K562 (cell line): ENCODE results near the gene SYTL2. TPM values are rescaled to one million over a fixed set of nuclear protein-coding genes. Genes with fewer than 3 reads are reported as not detected.

Source experiments
- ATAC-seq: fragments of 200-7000 bp; cut with Tn5 transposase; 3 replicates; pipeline ENCODE4 v1.9.1; 2020; ENCODE audit warnings: moderate library complexity
- BruUV-seq: library from RNA; stranded (reverse); fragments of 400-500 nt; replicated peaks from 2 replicates; lab custom pipeline; 2021; lab: Mats Ljungman, UMichigan
- CTCF ChIA-PET: fragments of 300-600 bp; formaldehyde crosslinking; extraction: SDS; loops from one replicate; lab custom pipeline; 2021; ENCODE audit warnings: low intra/inter-chr PET ratio; lab: Yijun Ruan, JAX
- POLR2A ChIA-PET: fragments of 300-600, 350-650 bp; sonication (Branson Sonifier 250); formaldehyde crosslinking; extraction: SDS; loops from one replicate; lab custom pipeline; 2021; ENCODE audit warnings: antibody characterized with exemption, inconsistent platforms; lab: Yijun Ruan, JAX
- DNase-seq, 4 experiments: peaks; one replicate each; pipeline versions ENCODE4 v3.0.0 to v3.0.0-alpha.2; 2011 to 2018; ENCODE audit warnings: low spot score in 3 of 4, mixed read lengths in 3 of 4; ENCODE audit errors: extremely low read depth in 1 of 4
- FAIRE-seq: peaks from 2 replicates; lab custom pipeline; 2011; peaks lifted over from hg19 to GRCh38; lab: Jason Lieb, UNC
- H2AFZ ChIP-seq: 2 replicates; pipeline ENCODE4 v1.6.0; 2011; ENCODE audit warnings: low read depth, low read length, control low read depth, inconsistent platforms
- H3K27ac ChIP-seq: fragments of 200-600 bp; 3 replicates; pipeline ENCODE4 v1.8.0; 2011; ENCODE audit warnings: low read depth, mild to moderate bottlenecking, control low read depth, inconsistent platforms, low read length, moderate library complexity, mixed read lengths; ENCODE audit errors: extremely low read depth
- H3K27me3 ChIP-seq, 2 experiments: fragments of 300-600 bp in 1 of 2; 2 replicates in 1 of 2; 3 replicates in 1 of 2; pipeline versions ENCODE4 v1.6.0 to v1.8.0; 2011; ENCODE audit warnings: inconsistent platforms in 2 of 2, low read length in 2 of 2, mild to moderate bottlenecking in 1 of 2, mixed read lengths in 1 of 2, moderate library complexity in 1 of 2; ENCODE audit not compliant: control insufficient read depth in 2 of 2, insufficient read depth in 2 of 2
- H3K36me3 ChIP-seq: fragments of 300-600 bp; 3 replicates; pipeline ENCODE4 v1.8.0; 2011; ENCODE audit warnings: mild to moderate bottlenecking, low read length, inconsistent platforms; ENCODE audit not compliant: control insufficient read depth, insufficient read depth
- H3K4me1 ChIP-seq, 2 experiments: fragments of 200-600 bp in 1 of 2; replicated peaks in 1 of 2; 2 replicates in 1 of 2; 3 replicates in 1 of 2; pipeline versions ENCODE4 v1.5.1 to v1.8.0; 2011; ENCODE audit warnings: inconsistent platforms in 2 of 2, low read length in 2 of 2, mild to moderate bottlenecking in 1 of 2, mixed read lengths in 1 of 2, moderate library complexity in 1 of 2; ENCODE audit not compliant: control insufficient read depth in 2 of 2, insufficient read depth in 2 of 2
- H3K4me2 ChIP-seq: 2 replicates; pipeline ENCODE4 v1.6.1; 2011; ENCODE audit warnings: low read length, control low read depth, inconsistent platforms, mixed read lengths; ENCODE audit not compliant: insufficient read depth
- H3K4me3 ChIP-seq: fragments of 200-600 bp; sonication (generic), shearing (Covaris generic); 2 replicates; pipeline ENCODE4 v1.5.1; 2016; ENCODE audit warnings: control low read depth, inconsistent platforms
- H3K79me2 ChIP-seq: fragments of 200-600 bp; 3 replicates; pipeline ENCODE4 v1.8.0; 2011; ENCODE audit warnings: low read length, inconsistent platforms; ENCODE audit not compliant: control insufficient read depth, insufficient read depth
- H3K9ac ChIP-seq, 2 experiments: 2 replicates each; pipeline versions ENCODE4 v1.6.0 to v1.6.1; 2011; ENCODE audit warnings: low read depth in 2 of 2, low read length in 2 of 2, control low read depth in 1 of 2, inconsistent platforms in 1 of 2, mild to moderate bottlenecking in 1 of 2, mixed read lengths in 1 of 2; ENCODE audit not compliant: insufficient read depth in 1 of 2
- H3K9me1 ChIP-seq: one replicate; pipeline ENCODE4 v1.6.0; 2011; ENCODE audit warnings: inconsistent platforms, mild to moderate bottlenecking, low read length, moderate library complexity; ENCODE audit not compliant: control insufficient read depth, insufficient read depth
- H3K9me3 ChIP-seq: replicated peaks from 2 replicates; pipeline ENCODE4 v1.5.1; 2011; ENCODE audit warnings: low read depth, low read length, inconsistent platforms; ENCODE audit not compliant: control insufficient read depth, insufficient read depth
- H4K20me1 ChIP-seq: replicated peaks from 2 replicates; pipeline ENCODE4 v1.6.1; 2011; ENCODE audit warnings: low read length, inconsistent platforms, mixed read lengths; ENCODE audit not compliant: control insufficient read depth, insufficient read depth
- ATF7 ChIP-seq: fragments of 450-650 bp; IDR thresholded peaks from 2 replicates; pipeline ENCODE4 v1.7.1; 2014; ENCODE audit warnings: mild to moderate bottlenecking, moderate library complexity
- BCL6 ChIP-seq: fragments of 250-450 bp; sonication (Bioruptor Pico); IDR thresholded peaks from 2 replicates; pipeline ENCODE4 v1.4.0; 2020
- BHLHE40 ChIP-seq: IDR thresholded peaks from 2 replicates; pipeline ENCODE4 v1.6.1; 2011; ENCODE audit warnings: low read length, improper control_type of control experiment
- CTBP1 ChIP-seq: fragments of 450-650 bp; IDR thresholded peaks from 2 replicates; pipeline ENCODE4 v1.6.1; 2016; ENCODE audit warnings: borderline replicate concordance
- ERF ChIP-seq: fragments of 450-650 bp; formaldehyde crosslinking; IDR thresholded peaks from 2 replicates; pipeline ENCODE4 v1.4.0; 2020; ENCODE audit warnings: mild to moderate bottlenecking, mixed read lengths
- GTF3C2 ChIP-seq: IDR thresholded peaks from 3 replicates; pipeline ENCODE4 v1.6.1; 2011; ENCODE audit warnings: borderline replicate concordance, mild to moderate bottlenecking, moderate library complexity; ENCODE audit not compliant: insufficient read length; ENCODE audit errors: extremely low read depth
- JUND ChIP-seq, 2 experiments: IDR thresholded peaks; 2 replicates in 1 of 2; 3 replicates in 1 of 2; pipeline ENCODE4 v1.6.1; 2011; ENCODE audit warnings: borderline replicate concordance in 2 of 2, low read depth in 2 of 2, low read length in 2 of 2, improper control_type of control experiment in 1 of 2, missing biosample characterization in 1 of 2, missing genetic modification characterization in 1 of 2, missing genetic modification reagents in 1 of 2
- MEIS2 ChIP-seq: fragments of 450-650 bp; IDR thresholded peaks from 2 replicates; pipeline ENCODE4 v1.6.1; 2014; ENCODE audit warnings: mild to moderate bottlenecking; ENCODE audit not compliant: partially characterized antibody
- NCOR1 ChIP-seq: fragments of 450-650 bp; IDR thresholded peaks from 2 replicates; pipeline ENCODE4 v1.6.1; 2016; ENCODE audit warnings: mild to moderate bottlenecking, moderate library complexity
- NR2F6 ChIP-seq: fragments of 450-650 bp; formaldehyde crosslinking; IDR thresholded peaks from 2 replicates; pipeline ENCODE4 v1.4.0; 2020; ENCODE audit warnings: mild to moderate bottlenecking
- POLR2AphosphoS5 ChIP-seq: IDR thresholded peaks from 2 replicates; pipeline ENCODE4 v1.6.1; 2011; ENCODE audit warnings: mild to moderate bottlenecking, low read depth, low read length, moderate library complexity; ENCODE audit not compliant: control insufficient read depth, insufficient read depth
- PREB ChIP-seq: sonication (generic); formaldehyde crosslinking; IDR thresholded peaks from 2 replicates; pipeline ENCODE4 v1.8.1; 2023; ENCODE audit warnings: mild to moderate bottlenecking, missing genetic modification reagents
- SMARCE1 ChIP-seq: fragments of 450-650 bp; IDR thresholded peaks from 2 replicates; pipeline ENCODE4 v1.7.1; 2016; ENCODE audit warnings: mild to moderate bottlenecking
- SREBF2 ChIP-seq: sonication (generic); formaldehyde crosslinking; IDR thresholded peaks from 2 replicates; pipeline ENCODE4 v1.4.0; 2020; ENCODE audit warnings: mild to moderate bottlenecking, missing genetic modification reagents
- TAF15 ChIP-seq: fragments of 200-400 bp; formaldehyde crosslinking; IDR thresholded peaks from 2 replicates; pipeline ENCODE4 v1.6.1; 2017; ENCODE audit warnings: mild to moderate bottlenecking, low read depth, low read length, moderate library complexity
- TAF9B ChIP-seq: fragments of 450-650 bp; IDR thresholded peaks from 2 replicates; pipeline ENCODE4 v1.6.1; 2018; ENCODE audit warnings: mild to moderate bottlenecking; ENCODE audit not compliant: partially characterized antibody
- TRIM25 ChIP-seq: fragments of 450-650 bp; IDR thresholded peaks from 2 replicates; pipeline ENCODE4 v1.7.0; 2016; ENCODE audit warnings: borderline replicate concordance
- ZNF778 ChIP-seq: fragments of 450-650 bp; formaldehyde crosslinking; IDR thresholded peaks from 2 replicates; pipeline ENCODE4 v1.4.0; 2020; ENCODE audit warnings: mild to moderate bottlenecking, moderate library complexity
- ZSCAN32 ChIP-seq: fragments of 450-650 bp; formaldehyde crosslinking; IDR thresholded peaks from 2 replicates; pipeline ENCODE4 v1.4.0; 2020; ENCODE audit warnings: mild to moderate bottlenecking, moderate library complexity
- WGBS: fragments of 100-300 bp; shearing (Covaris generic); methylation state at CpG from one replicate; pipeline ENCODE4 v1.1.6; 2016; ENCODE audit warnings: low coverage, mixed read lengths; ENCODE audit not compliant: insufficient coverage; ENCODE audit errors: missing lambda C conversion rate; 5-methylcytosine and 5-hydroxymethylcytosine counted together
- in situ Hi-C: fragments of 300-500 bp; cut with MboI; formaldehyde crosslinking; loops from 4 replicates; pipeline ENCODE4 v1.15.0; 2018; ENCODE audit warnings: inconsistent platforms, mixed read lengths
- intact Hi-C: fragments of 100-400 bp; cut with micrococcal nuclease; formaldehyde crosslinking; loops from 2 replicates; pipeline ENCODE4 v1.14.2; 2022
- polyA plus RNA-seq, 8 experiments: library from polyadenylated mRNA; depleted of rRNA in 4 of 8; stranded (reverse) in 5 of 8; unstranded in 3 of 8; fragments of >200 nt; fragmentation: Nextera tagmentation in 2 of 8; fragmentation: Illumina TruSeq in 1 of 8; extraction: Ambion mirVana in 2 of 8; extraction: Trizol in 1 of 8; gene quantifications; 2 replicates each; pipeline versions ENCODE4 v1.2.1 to v1.2.3, GENCODE V29; 2011 to 2014; ENCODE audit warnings: inconsistent platforms in 1 of 8, missing spikeins in 1 of 8
- total RNA-seq, 7 experiments: library from RNA; depleted of rRNA in 6 of 7; stranded (reverse); fragments of >200 nt in 6 of 7; fragmentation: Illumina TruSeq in 2 of 7; extraction: Trizol in 2 of 7; gene quantifications; 2 replicates each; pipeline versions ENCODE4 v1.2.1 to v1.2.3, GENCODE V29; 2011 to 2021; ENCODE audit warnings: low replicate concordance in 1 of 7

The SYTL2 gene
- total and polyA plus RNA-seq, 9 of the 15 experiments (the other 6 are each of a cell fraction or from before 2014, with no cell fraction given) = 0.05 to 0.57 (median 0.35) TPM

GRCh38 chr11:85742348-85742747, 68.6 kb downstream of the SYTL2 start:
- no peaks in the 10 kb centered on the region for H3K9me1 ChIP-seq
- in situ Hi-C loops = no loop called here
- 3% methylated on average over 4 of the region's 4 CpGs for WGBS
- no peak for TF ChIP-seq PREB
- TF ChIP-seq ZNF778 (CRISPR knock-in tag) = no peak
- no peak for TF ChIP-seq ZSCAN32
- no peak for TF ChIP-seq POLR2AphosphoS5
- TF ChIP-seq NCOR1 = no peak
- TF ChIP-seq TRIM25 = no peak
- no peak for TF ChIP-seq CTBP1
- no peak for TF ChIP-seq MEIS2
- no peak for TF ChIP-seq SREBF2
- TF ChIP-seq NR2F6 (CRISPR knock-in tag) = no peak
- no peak for TF ChIP-seq SMARCE1
- no peak for TF ChIP-seq TAF9B
- no peak for TF ChIP-seq GTF3C2
- TF ChIP-seq TAF15 = no peak
- TF ChIP-seq ATF7 = no peak
- TF ChIP-seq ERF (CRISPR knock-in tag) = no peak
- no peak for TF ChIP-seq BHLHE40
- no peak for TF ChIP-seq JUND (IDR thresholded peaks at IDR 0.05; ENCODE audit: borderline replicate concordance, low read depth, low read length)
- no peak for TF ChIP-seq JUND (tag; IDR thresholded peaks at IDR 0.05; ENCODE audit: borderline replicate concordance, low read depth, low read length)
- no peak for TF ChIP-seq BCL6 (CRISPR knock-in tag)
- TF ChIP-seq, all 486 proteins: peak for 0
- Histone ChIP-seq H3K9me3 (no peaks in the 10 kb centered on the region), H3K36me3 (no peaks in the 10 kb centered on the region), H3K27ac (no peak overlapping the region), H3K27me3 (peaks cover 0 to 2% of the 10 kb centered on the region in 2 experiments; a peak in 1 of 5 replicates), H3K9ac (no peak overlapping the region), H2AFZ (no peak overlapping the region), H3K79me2 (no peaks in the 10 kb centered on the region), H4K20me1 (no peaks in the 10 kb centered on the region), H3K4me1 (no peaks in the 10 kb centered on the region), H3K4me3 (no peak overlapping the region), H3K4me2 (no peak overlapping the region)
- CTCF ChIA-PET = no interaction called here
- ATAC-seq (no peak), DNase-seq (no peak), FAIRE-seq (no peak)
- POLR2A ChIA-PET = no interaction called here
- BruUV-seq = no TSS peak
- intact Hi-C loops = no loop called here
